Panc1 (cell line): ENCODE data around the gene ZACN. TPM values are rescaled to one million over a fixed set of nuclear protein-coding genes. Genes with fewer than 3 reads are reported as not detected.

ENCODE experiments used
- ATAC-seq: fragments of 200-7000 bp; cut with Tn5 transposase; 2 replicates; pipeline ENCODE4 v1.9.1; 2020; ENCODE audit warnings: mild to moderate bottlenecking, moderate library complexity
- BruUV-seq: library from RNA; stranded (reverse); fragments of 400-500 nt; replicated peaks from 2 replicates; lab custom pipeline; 2021; lab: Mats Ljungman, UMichigan
- CTCF ChIA-PET: fragments of 300-600 bp; sonication (Branson Sonifier 250); formaldehyde crosslinking; loops from one replicate; lab custom pipeline; 2022; ENCODE audit warnings: antibody characterized with exemption; lab: Charles Lee
- POLR2A ChIA-PET: fragments of 300-600 bp; sonication (Branson Sonifier 250); formaldehyde crosslinking; loops from one replicate; lab custom pipeline; 2022; ENCODE audit warnings: antibody characterized with exemption; lab: Charles Lee
- DNase-seq: peaks from one replicate; pipeline ENCODE4 v3.0.0-alpha.2; 2010; ENCODE audit warnings: low read depth, low spot score
- H3K27ac ChIP-seq: 2 replicates; pipeline ENCODE4 v1.5.1; 2011; ENCODE audit warnings: mild to moderate bottlenecking, low read length, inconsistent platforms
- H3K27me3 ChIP-seq: fragments of 200-500 bp; sonication (Bioruptor generic); 2 replicates; pipeline ENCODE4 v1.6.0; 2014; ENCODE audit warnings: low read length, inconsistent platforms; ENCODE audit not compliant: control insufficient read depth, insufficient read depth
- H3K36me3 ChIP-seq: fragments of 200-500 bp; sonication (Bioruptor generic); 2 replicates; pipeline ENCODE4 v1.5.1; 2014; ENCODE audit warnings: inconsistent platforms, mild to moderate bottlenecking, low read length, moderate library complexity; ENCODE audit not compliant: control insufficient read depth, insufficient read depth
- H3K4me1 ChIP-seq: 2 replicates; pipeline ENCODE4 v1.5.1; 2011; ENCODE audit warnings: inconsistent platforms, mild to moderate bottlenecking, low read length, moderate library complexity; ENCODE audit not compliant: control insufficient read depth, insufficient read depth
- H3K4me3 ChIP-seq, 2 experiments: 2 replicates each; pipeline ENCODE4 v1.5.1; 2011 to 2012; ENCODE audit warnings: low read depth in 2 of 2, low read length in 2 of 2, mild to moderate bottlenecking in 2 of 2, inconsistent platforms in 1 of 2, moderate library complexity in 1 of 2
- H3K9me3 ChIP-seq: fragments of 200-500 bp; sonication (Bioruptor generic); 2 replicates; pipeline ENCODE4 v1.5.1; 2014; ENCODE audit warnings: low read depth, mild to moderate bottlenecking, inconsistent platforms, low read length, moderate library complexity; ENCODE audit not compliant: control insufficient read depth, insufficient read depth
- CTCF ChIP-seq: fragments of 450-650 bp; IDR thresholded peaks from 2 replicates; pipeline ENCODE4 v1.5.1; 2017; ENCODE audit warnings: mild to moderate bottlenecking
- POLR2AphosphoS5 ChIP-seq: IDR thresholded peaks from 2 replicates; pipeline ENCODE4 v1.6.1; 2012; ENCODE audit warnings: mild to moderate bottlenecking, low read depth, low read length, moderate library complexity
- REST ChIP-seq, 2 experiments: IDR thresholded peaks; 2 replicates each; pipeline ENCODE4 v1.6.1; 2011 to 2012; ENCODE audit warnings: low read depth in 2 of 2, control low read depth in 1 of 2, low read length in 1 of 2, mild to moderate bottlenecking in 1 of 2, moderate library complexity in 1 of 2; ENCODE audit not compliant: insufficient read depth in 1 of 2
- SIN3A ChIP-seq: IDR thresholded peaks from 2 replicates; pipeline ENCODE4 v1.6.1; 2012; ENCODE audit warnings: low read depth, mild to moderate bottlenecking, low read length, moderate library complexity, borderline replicate concordance; ENCODE audit not compliant: insufficient read depth
- TCF7L2 ChIP-seq: IDR thresholded peaks from 2 replicates; pipeline ENCODE4 v1.6.1; 2011; ENCODE audit warnings: mild to moderate bottlenecking, low read depth, low read length, inconsistent platforms
- in situ Hi-C: cut with HindIII; loops from 2 replicates; pipeline ENCODE4 v1.10.0; 2016; ENCODE audit warnings: low sequenced_read_pairs, low pct_unique_long_range_greater_than_20kb
- intact Hi-C: fragments of 100-400 bp; cut with micrococcal nuclease; formaldehyde crosslinking; loops from one replicate; pipeline ENCODE4 v1.10.0; 2022; ENCODE audit not compliant: unreplicated experiment
- total RNA-seq: library from RNA; stranded (reverse); gene quantifications from one replicate; pipeline ENCODE4 v1.2.1, GENCODE V29; 2021; ENCODE audit not compliant: unreplicated experiment

ZACN gene
- total RNA-seq, 1 experiment from 2014 or later, result not detected

- Histone ChIP-seq H3K4me3 (no peak overlapping the region), H3K27me3 (no peaks in the 10 kb centered on the region), H3K4me1 (no peaks in the 10 kb centered on the region), H3K27ac (no peak overlapping the region), H3K9me3 (no peaks in the 10 kb centered on the region), H3K36me3 (peaks cover 24% of the 10 kb centered on the region)
- TF ChIP-seq CTCF, result no peak
- TF ChIP-seq SIN3A, result no peak
- no peak for TF ChIP-seq TCF7L2
- ATAC-seq, result no peak
- in situ Hi-C loops, result no loop called here
- intact Hi-C loops, result no loop called here
- POLR2A ChIA-PET, result no interaction called here
- no peak for DNase-seq
- no TSS peak for BruUV-seq
- CTCF ChIA-PET, result no interaction called here
Observed at GRCh38 chr17:76038050-76038449, 40.9 kb upstream of the ZACN start.

- in situ Hi-C loops, result no loop called here
Observed at GRCh38 chr17:76039121-76039520, 39.9 kb upstream of the ZACN start.

More at GRCh38 chr17:76039121-76039520, 39.9 kb upstream of the ZACN start:
- no peaks in the 10 kb centered on the region for H3K9me3 ChIP-seq
- DNase-seq, result no peak
- no peaks in the 10 kb centered on the region for H3K4me1 ChIP-seq
- BruUV-seq, result no TSS peak
- ATAC-seq, result no peak
- ChIA-PET CTCF (no interaction called here), POLR2A (no interaction called here)
- TF ChIP-seq CTCF (no peak), SIN3A (no peak), TCF7L2 (no peak), REST (IDR thresholded peaks at IDR 0.05; ENCODE audit: insufficient read depth in 1 of 2, low read depth in 2 of 2, low read length in 1 of 2) (no peak), POLR2AphosphoS5 (no peak)
- intact Hi-C loops, result no loop called here
- H3K27ac ChIP-seq, result no peak overlapping the region
- H3K27me3 ChIP-seq, result no peaks in the 10 kb centered on the region
- no peak overlapping the region for H3K4me3 ChIP-seq
- H3K36me3 ChIP-seq, result peaks cover 30% of the 10 kb centered on the region
